Liver (tissue), 2 donors: Measurements from ENCODE around the gene FGD6.

Experiments
- CTCF ChIP-seq: fragments of 150-350 bp; IDR thresholded peaks from 2 replicates; pipeline ENCODE4 v1.5.1; 2017; ENCODE audit warnings: improper control_type of control experiment, low read depth, low read length; ENCODE audit not compliant: missing input control
- FOXA1 ChIP-seq: IDR thresholded peaks from 2 replicates; pipeline ENCODE4 v1.6.1; 2016; ENCODE audit warnings: antibody characterized with exemption
- donor health status: healthy.

- no peak for TF ChIP-seq FOXA1
- TF ChIP-seq CTCF: no peak
Observed at GRCh38 chr12:95193139-95193538, 24.1 kb downstream of the FGD6 start.
